ENCODE data around the gene FGF14.

Gene FGF14

DNA sequence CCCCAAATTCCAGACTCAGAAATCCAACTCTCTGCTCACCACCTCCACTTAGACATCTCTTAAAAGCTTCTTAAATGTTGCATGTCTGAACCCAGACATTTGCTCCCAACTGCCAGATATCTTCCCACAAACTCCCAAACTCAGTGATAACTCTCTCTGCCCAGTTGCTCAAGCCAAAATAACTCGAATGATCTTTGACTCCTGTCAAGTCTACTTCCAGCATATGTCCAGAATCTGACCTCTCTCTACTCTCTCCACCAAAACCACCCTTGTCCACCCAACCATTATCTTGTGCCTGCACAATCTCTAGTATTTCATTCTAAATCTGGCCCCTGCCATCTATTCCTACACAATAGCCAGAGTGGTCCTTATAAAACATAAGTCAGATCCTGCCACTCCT, 99.3 kb downstream of the FGF14 start:
- no peak for DNase-seq

DNA sequence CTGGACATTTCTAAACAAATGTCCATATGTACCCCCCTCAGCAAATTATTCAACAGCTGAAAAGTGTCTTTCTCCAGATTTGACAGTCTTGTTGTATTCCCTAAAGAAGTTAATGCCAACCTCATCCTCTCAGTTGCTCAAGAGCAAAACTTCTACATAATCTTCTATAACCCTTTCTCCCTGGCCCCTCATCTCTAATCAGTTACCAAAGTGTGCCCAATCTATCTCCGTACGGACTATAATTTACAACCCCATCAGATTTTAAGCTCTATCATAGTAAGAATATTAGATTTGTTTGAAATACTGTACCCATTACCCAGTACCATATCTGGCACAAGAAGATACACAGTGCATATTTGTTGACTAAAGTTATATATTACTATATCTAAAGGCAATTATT, 101.5 kb downstream of the FGF14 start:
- no peak for DNase-seq

DNA sequence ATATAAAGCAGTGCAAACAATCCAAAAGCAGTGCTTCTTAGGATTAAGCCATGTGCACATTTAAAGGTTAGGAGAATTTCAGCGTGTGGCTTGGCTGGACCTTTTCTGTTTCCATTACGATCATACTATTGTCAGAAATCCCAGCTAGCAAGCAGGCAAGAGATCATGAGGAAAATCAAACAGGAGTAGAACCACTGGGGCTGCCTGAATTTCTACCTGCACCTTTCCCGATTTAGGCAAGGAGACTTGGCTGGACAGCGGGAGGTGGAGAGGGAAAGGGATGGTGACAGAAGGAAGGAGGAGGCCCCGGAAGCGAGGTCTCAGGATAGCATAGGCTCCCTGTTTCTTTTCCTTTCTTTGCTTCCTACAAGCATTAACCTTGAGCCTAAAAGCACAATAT, 102.5 kb downstream of the FGF14 start:
- DNase-seq: no peak

DNA sequence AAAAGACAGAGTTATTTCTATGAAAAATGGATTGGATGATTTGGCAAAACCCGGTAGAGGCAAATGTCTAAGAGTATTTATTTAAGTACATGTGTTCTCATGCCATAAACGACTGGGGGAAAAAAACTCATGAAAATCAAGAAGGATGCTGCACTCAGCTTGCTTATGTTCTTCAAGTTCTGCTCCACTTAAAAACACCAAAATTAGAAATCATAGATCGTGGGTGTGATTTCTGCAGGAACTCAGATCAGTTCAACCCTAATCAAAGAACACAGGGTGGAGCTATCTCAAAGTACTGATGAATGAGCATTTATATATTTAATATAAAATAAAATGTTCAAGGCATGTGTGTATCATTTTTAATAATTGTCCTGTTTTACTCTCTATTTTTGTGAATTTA, 103.8 kb downstream of the FGF14 start:
- DNase-seq: no peak

DNA sequence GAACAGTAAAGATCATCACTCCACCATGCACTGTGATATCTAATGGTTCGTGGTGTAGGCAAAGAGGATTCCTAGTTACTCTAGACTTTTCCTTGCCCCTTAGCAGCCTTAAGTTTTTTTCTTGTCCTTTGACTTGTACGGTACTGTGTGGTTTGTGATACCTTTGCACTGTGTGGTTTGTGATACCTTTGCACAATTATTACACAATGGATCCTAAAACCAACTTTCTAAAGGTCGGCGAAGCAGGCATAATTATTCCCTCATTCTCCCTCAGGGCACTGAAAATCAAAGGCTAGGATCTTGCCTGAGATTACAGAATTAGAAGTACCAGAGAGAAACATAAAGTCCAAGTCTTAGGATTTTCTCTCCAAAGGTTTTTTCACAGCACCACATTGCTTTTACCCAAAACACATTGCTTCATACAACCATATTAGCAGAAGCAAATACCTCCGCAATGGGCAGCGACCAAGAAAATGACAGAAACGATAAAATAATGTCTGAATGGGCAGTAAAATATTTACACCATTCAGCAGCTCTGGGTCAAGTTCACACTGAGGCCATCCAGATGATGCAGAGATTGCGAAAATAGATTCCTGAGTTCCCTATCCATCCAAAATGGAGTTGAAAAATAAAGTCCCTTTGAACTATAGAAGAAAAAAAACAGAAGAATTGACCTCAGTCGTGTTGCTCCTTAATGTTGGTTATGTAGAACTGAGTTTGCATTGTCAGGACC, 106.4 kb downstream of the FGF14 start:
- DNase-seq: no peak

DNA sequence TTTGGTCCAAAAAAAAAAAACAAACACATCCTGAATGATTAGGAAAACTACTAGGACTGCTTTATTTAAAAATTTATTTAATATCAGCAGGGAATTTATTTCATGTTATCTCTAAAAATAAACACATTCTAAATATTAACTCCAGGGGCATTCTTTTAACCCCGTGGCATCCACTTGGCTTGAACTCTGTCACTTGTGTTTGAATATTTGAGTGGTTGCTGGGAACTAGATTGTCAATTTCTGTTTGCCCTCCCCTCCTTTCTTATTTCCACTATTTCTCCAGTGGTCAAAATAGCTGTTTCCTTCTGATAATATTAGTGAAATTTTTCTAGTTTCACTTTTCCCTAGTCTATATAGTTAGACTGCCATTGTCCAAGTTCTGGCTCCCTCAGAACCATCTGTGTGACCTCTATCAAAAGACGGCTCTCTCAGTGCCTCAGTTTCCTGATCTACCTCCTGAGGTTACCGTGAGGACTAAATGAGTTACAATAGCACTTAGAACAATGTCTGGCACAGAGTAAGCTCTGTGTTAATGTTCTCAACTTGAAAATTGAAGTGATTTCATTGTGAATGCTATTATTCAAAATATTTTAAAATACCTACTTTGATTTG, 107.3 kb downstream of the FGF14 start:
- no peak for DNase-seq

- DNase-seq: no peak
Measured at GRCh38 chr13:102293723-102294122, 108.1 kb downstream of the FGF14 start.

DNA sequence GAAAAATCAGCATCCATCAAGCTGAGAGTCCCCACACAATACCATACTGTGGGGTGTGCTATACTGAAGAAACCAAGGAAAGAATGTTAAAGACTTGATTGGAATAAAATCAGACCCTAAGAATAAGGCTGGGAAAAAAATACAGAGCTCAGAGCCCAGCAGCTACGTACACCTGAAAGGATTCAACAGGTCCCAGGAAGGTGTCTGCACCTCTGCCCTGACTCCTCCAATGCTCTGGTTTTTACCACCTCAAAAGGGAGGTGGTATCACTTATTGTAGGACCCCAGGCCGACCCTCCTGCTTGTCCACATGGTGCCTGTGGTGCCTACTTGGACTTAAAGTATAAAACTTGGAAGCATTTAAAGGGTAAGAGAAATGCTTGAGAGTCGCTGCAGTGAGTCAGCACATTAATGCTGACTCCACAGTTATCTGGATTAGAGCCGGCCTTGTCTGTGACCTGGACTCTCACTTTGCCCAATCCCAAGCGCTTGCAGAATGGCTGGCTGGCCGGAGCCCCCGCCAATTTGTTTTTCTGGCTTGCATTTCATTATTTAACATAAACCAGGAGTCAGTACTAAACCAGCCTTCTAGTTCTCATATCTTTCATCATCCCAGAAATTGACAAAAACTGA, 110.1 kb downstream of the FGF14 start:
- DNase-seq: no peak

GRCh38 chr13:102289606-102290005, 112.2 kb downstream of the FGF14 start:
- DNase-seq: no peak

DNA sequence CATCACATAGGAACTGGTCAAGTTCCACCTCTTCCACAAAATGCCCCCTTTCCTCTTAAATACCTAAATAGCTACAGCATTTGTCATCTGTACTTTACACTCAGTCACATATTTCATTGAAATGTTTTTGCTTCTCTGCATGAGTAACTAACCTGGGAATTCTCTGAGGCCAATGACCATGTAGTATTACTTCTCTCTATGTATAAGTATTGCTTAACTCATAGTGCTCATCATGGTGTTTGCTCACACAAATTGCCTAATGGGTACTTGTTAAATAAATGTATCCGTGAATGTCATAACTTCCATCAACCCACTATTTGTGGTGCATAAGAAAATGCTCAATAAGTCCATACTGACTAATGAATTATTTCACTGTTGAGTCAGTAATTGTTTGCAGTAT, 115.5 kb downstream of the FGF14 start:
- DNase-seq: no peak

- no peak for DNase-seq
Measured at GRCh38 chr13:102280366-102280765, 121.5 kb downstream of the FGF14 start.

GRCh38 chr13:102277286-102277685, 124.6 kb downstream of the FGF14 start:
- no peak for DNase-seq

- no peak for DNase-seq
Measured at GRCh38 chr13:102276404-102276803, 125.4 kb downstream of the FGF14 start.

DNA sequence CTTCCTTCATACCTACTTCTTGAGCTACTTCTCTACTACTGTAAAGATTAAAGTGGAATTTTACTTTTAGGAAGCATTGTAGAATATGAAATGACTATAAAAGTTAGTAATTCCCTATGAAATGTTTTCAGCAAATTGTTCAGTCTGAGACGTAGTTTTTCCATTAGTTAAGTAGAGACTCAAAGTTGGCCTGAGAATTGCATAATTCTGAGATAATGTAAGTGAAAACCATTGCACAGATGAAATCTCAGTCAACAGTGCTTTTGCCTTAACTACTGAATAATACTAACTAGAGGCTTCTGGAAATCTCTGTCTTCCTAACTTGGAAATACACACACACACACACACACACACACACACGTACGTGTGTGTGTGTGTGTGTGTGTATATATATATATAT, 125.9 kb downstream of the FGF14 start:
- no peak for DNase-seq

- no peak for DNase-seq
Measured at GRCh38 chr13:102273111-102273510, 128.7 kb downstream of the FGF14 start.

GRCh38 chr13:102267191-102267590, 134.7 kb downstream of the FGF14 start:
- DNase-seq: no peak

DNA sequence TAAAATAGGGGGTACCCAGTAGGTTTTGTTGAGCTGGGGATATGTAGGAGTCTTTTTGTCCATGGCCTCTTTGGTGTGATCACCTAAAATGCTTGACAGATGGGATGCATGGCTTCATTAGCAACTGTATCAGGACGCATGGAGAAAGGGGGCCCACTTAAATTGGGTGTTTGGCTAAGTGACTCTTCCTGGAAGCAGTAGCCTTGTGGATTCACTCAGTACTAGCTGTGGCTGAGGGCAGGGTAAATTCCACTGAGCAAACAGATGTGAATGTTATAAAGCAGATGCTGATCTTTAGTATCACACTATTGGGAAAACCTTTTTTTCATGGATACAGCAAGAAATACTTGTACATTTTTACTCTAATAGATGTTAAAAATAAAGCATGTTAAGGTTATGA, 140.0 kb downstream of the FGF14 start:
- DNase-seq: no peak

DNA sequence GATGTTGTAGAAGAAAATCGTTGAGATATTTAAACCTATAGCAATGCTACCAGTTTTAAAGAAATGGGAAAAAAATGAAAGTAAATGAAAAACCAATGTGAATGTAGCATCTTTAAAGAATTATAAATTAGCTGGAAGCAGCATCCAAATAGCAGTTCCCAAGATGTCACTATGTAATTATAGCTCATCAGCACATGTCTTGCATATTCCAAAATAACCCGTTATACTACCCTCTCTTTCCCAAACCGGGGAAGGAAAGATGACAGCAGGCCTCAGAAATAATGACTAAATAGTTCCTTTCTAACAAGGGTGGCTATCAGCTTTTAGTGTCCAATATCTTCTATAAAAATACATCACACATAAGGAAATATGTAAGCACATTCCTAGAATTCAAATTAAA, 140.5 kb downstream of the FGF14 start:
- no peak for DNase-seq

DNA sequence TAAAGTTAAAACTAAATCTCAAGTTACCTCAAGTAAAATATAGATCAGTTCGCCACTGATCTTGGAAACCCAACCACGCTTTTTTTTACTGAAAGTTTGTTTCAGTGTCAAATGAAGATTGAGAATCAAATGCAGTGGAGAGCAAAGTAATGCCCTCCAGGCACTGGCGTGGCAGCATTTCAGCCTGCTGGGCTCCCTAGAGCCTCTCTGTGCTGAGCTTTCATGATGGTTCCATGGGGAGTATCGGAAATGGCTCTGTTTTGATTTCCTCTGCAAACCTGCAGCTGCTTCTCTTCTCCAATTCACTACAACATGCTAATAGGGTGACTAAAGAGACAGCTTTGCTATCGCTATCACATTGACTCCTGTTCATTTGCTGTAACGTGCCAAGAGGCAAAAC, 141.6 kb downstream of the FGF14 start:
- no peak for DNase-seq

GRCh38 chr13:102255409-102255808, 146.4 kb downstream of the FGF14 start:
- no peak for DNase-seq

GRCh38 chr13:102251817-102252216, 150.0 kb downstream of the FGF14 start:
- no peak for DNase-seq

- no peak for DNase-seq
Measured at GRCh38 chr13:102250448-102250847, 151.4 kb downstream of the FGF14 start.

DNA sequence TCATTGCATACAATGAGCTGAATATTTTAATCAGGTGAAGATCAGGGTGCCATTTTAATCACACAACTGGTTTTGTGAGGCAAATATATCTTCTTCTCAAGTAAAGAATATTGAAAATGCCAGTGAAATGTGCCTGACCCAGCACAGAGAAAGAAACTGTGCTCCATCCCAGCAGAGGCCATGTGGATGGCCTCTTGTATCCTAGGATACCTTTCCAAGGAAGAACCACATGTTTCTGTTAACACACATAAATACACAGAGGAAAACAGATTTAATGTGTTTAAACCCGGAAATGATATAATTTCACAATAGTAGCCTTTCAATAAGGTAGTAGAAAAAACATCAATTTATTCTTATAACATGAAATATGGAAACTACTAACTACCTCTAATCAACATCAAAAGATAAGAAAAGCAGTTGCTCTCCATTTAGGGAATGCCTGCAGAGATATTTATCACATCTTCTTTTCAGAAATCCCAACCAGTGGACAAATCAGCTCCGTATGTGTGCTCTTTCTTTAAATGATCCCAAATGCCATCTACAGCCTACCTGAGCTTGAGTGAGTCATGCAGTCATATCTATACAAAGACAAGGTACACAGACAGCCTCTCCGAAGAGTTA, 157.1 kb downstream of the FGF14 start:
- DNase-seq: no peak

DNA sequence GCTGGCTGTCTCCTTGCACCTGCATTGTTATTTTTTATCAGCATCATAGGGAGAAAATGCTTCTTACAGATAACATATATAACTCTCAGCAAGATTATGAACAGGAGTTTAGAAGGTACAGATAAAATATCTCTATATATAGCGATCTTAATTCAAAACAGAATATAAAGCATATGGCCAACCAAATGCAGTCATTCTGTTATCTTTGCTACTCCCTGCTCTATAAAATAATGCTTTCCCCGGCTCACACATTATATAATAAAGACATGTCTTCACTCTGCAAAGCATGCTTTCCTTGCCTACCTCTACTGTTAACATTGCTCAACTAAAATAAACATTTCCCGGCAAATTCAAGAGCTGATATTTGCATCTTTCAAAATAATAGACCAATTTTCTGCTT, 161.7 kb downstream of the FGF14 start:
- DNase-seq: no peak
